Lower lobe of right lung (tissue), 2 donors: ENCODE data around the gene DDIT3. TPM values are rescaled to one million over a fixed set of nuclear protein-coding genes. Genes with fewer than 3 reads are reported as not detected.

Source experiments
- ATAC-seq, 2 donors: fragments of 200-7000 bp; cut with Tn5 transposase; one replicate each; pipeline ENCODE4 v1.9.1; 2020 to 2022; ENCODE audit warnings: mild to moderate bottlenecking in 2 of 2, moderate library complexity in 2 of 2
- DNase-seq: peaks from one replicate; pipeline ENCODE4 v3.0.0-alpha.2; 2020
- H3K27ac ChIP-seq: fragments of 200-600 bp; one replicate; pipeline ENCODE4 v1.8.0; 2022
- H3K27me3 ChIP-seq: fragments of 200-600 bp; one replicate; pipeline ENCODE4 v1.8.0; 2022; ENCODE audit warnings: low read depth
- H3K36me3 ChIP-seq: fragments of 200-600 bp; one replicate; pipeline ENCODE4 v1.8.0; 2022; ENCODE audit warnings: mild to moderate bottlenecking
- H3K4me1 ChIP-seq: fragments of 200-600 bp; one replicate; pipeline ENCODE4 v1.8.0; 2022
- H3K4me3 ChIP-seq: fragments of 200-600 bp; one replicate; pipeline ENCODE4 v1.8.0; 2022; ENCODE audit warnings: mild to moderate bottlenecking
- H3K9me3 ChIP-seq: fragments of 200-600 bp; one replicate; pipeline ENCODE4 v1.8.0; 2022
- intact Hi-C: fragments of 100-400 bp; cut with DNase I; formaldehyde crosslinking; loops from one replicate; pipeline ENCODE4 v1.11.0; 2022
- microRNA-seq: library from miRNA; unstranded; fragments of <30 nt; microRNA quantifications from one replicate; pipeline ENCODE4 v1.2.0, GENCODE V29; 2020; ENCODE audit warnings: borderline number of aligned reads
- total RNA-seq: library from RNA; stranded (reverse); fragmentation: NEBNext Ultra II Directional; extraction: Animal tissue kit (Norgen Biotek cat#: 25700); gene quantifications from one replicate; pipeline ENCODE4 v1.2.1, GENCODE V29; 2021
- TF ChIP-seq, protein P1 (sequence below): fragments of 200-600 bp; IDR thresholded peaks from one replicate; pipeline ENCODE4 v1.8.0; 2022; ENCODE audit warnings: antibody characterized with exemption, mild to moderate bottlenecking
- donor health status: DM: no; HTN: yes; CAD: no; lungs with severe emphysema.

DDIT3 gene
- total RNA-seq, 1 donor from 2014 or later: 26.1 TPM

DNA sequence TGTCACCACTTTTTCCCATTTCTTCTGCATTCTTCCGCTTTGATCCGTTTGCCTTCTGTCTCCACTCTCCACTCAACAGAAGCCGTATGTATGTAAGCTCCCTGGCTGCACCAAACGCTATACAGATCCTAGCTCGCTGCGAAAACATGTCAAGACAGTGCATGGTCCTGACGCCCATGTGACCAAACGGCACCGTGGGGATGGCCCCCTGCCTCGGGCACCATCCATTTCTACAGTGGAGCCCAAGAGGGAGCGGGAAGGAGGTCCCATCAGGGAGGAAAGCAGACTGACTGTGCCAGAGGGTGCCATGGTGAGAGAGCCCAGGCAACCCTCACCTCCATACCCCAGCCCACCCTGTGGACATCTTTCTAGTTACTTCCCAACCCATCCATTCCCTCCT, 52.4 kb downstream of the DDIT3 start:
- intact Hi-C loops: no loop called here

DNA sequence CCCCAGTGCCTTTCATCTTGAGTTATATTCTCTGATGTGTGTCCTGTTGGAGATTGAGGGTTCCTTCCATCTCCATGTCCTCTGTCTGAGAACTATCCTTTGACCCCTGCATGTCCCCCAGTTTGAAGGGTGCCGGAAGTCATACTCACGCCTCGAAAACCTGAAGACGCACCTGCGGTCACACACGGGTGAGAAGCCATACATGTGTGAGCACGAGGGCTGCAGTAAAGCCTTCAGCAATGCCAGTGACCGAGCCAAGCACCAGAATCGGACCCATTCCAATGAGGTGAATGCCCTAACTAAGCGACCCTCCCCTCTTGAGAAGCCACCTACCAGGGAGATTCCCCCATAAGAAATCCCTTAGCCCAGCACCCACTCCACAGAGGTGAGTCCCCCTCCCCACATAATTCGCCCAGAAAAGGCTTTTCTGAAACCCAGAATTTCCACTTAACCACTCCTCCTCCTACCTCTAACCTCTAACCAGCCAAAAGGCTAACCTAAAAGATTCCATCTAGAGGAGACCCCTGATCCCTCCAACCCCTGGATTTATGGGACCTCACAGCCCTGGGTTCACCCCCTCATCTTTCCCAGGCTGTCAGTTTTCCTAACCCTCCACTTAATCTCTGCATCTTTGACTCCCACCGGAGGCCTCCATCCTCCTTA, 53.0 kb downstream of the DDIT3 start:
- Histone ChIP-seq H3K27me3 (peaks cover 5% of the 10 kb centered on the region), H3K4me1 (peaks cover 3% of the 10 kb centered on the region), H3K9me3 (no peaks in the 10 kb centered on the region), H3K27ac (no peak overlapping the region), H3K36me3 (no peaks in the 10 kb centered on the region), H3K4me3 (no peak overlapping the region)
- ATAC-seq (no peak), DNase-seq (no peak)
- TF ChIP-seq, protein P1, sequence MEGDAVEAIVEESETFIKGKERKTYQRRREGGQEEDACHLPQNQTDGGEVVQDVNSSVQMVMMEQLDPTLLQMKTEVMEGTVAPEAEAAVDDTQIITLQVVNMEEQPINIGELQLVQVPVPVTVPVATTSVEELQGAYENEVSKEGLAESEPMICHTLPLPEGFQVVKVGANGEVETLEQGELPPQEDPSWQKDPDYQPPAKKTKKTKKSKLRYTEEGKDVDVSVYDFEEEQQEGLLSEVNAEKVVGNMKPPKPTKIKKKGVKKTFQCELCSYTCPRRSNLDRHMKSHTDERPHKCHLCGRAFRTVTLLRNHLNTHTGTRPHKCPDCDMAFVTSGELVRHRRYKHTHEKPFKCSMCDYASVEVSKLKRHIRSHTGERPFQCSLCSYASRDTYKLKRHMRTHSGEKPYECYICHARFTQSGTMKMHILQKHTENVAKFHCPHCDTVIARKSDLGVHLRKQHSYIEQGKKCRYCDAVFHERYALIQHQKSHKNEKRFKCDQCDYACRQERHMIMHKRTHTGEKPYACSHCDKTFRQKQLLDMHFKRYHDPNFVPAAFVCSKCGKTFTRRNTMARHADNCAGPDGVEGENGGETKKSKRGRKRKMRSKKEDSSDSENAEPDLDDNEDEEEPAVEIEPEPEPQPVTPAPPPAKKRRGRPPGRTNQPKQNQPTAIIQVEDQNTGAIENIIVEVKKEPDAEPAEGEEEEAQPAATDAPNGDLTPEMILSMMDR: no peak
- intact Hi-C loops: no loop called here

More for the DNA sequence above, 52.4 kb downstream of the DDIT3 start:
- H3K9me3 ChIP-seq: no peaks in the 10 kb centered on the region
- H3K4me3 ChIP-seq: no peak overlapping the region
- DNase-seq (no peak), ATAC-seq (no peak)
- H3K27me3 ChIP-seq: peaks cover 5% of the 10 kb centered on the region
- no peaks in the 10 kb centered on the region for H3K4me1 ChIP-seq
- no peaks in the 10 kb centered on the region for H3K36me3 ChIP-seq
- TF ChIP-seq, protein P1: no peak
- H3K27ac ChIP-seq: no peak overlapping the region

Small RNA genes lying within 50 kb of the gene (microRNA-seq; reads per million reads assigned to microRNA genes)
- not detected for gene MIR616
- gene MIR6758: not detected

Other genes starting within 250 kb of the DDIT3 start
- gene R3HDM2, start 89.5 kb downstream of the DDIT3 start, total RNA-seq: 79.3 TPM
- gene INHBC, start 85.7 kb downstream of the DDIT3 start, total RNA-seq: not detected
- gene INHBE, start 65.2 kb downstream of the DDIT3 start, total RNA-seq: not detected
- gene GLI1, start 60.7 kb downstream of the DDIT3 start, total RNA-seq: 0.21 TPM
- gene ARHGAP9, start 40.6 kb downstream of the DDIT3 start, total RNA-seq: 54.2 TPM
- 131 TPM for gene MARS1, start 32.4 kb downstream of the DDIT3 start, total RNA-seq
- 93.1 TPM for gene MBD6, start 2.3 kb upstream of the DDIT3 start, total RNA-seq
- gene DCTN2, start 26.7 kb upstream of the DDIT3 start, total RNA-seq: 88.3 TPM
- 0.09 TPM for gene KIF5A, start 29.5 kb upstream of the DDIT3 start, total RNA-seq
- 28.6 TPM for gene PIP4K2C, start 70.7 kb upstream of the DDIT3 start, total RNA-seq
- gene DTX3, start 84.3 kb upstream of the DDIT3 start, total RNA-seq: 21.4 TPM
- gene ARHGEF25, start 90.9 kb upstream of the DDIT3 start, total RNA-seq: 11.5 TPM
- 0.89 TPM for gene B4GALNT1, start 112.7 kb upstream of the DDIT3 start, total RNA-seq
- 294 TPM for gene OS9, start 173.6 kb upstream of the DDIT3 start, total RNA-seq
- gene AGAP2, start 218.2 kb upstream of the DDIT3 start, total RNA-seq: 5.7 TPM
- gene TSPAN31, start 224.5 kb upstream of the DDIT3 start, total RNA-seq: 41.1 TPM
- gene CDK4, start 231.8 kb upstream of the DDIT3 start, total RNA-seq: 68.4 TPM
- 20.0 TPM for gene MARCHF9, start 234.6 kb upstream of the DDIT3 start, total RNA-seq
- 1.1 TPM for gene CYP27B1, start 246.6 kb upstream of the DDIT3 start, total RNA-seq